Naive thymus-derived CD8-positive, alpha-beta T cell (primary cell): ENCODE results near the gene BRD8. TPM values are rescaled to one million over a fixed set of nuclear protein-coding genes. Genes with fewer than 3 reads are reported as not detected.
"Not testable (repeated sequence)": the region's sequence is repeated elsewhere in the genome, so short reads cannot be mapped to it uniquely, and the experiment has no call there.

Experiments used
- ATAC-seq, 2 donors: fragments of 150-1000 bp; cut with Tn5 transposase in 1 of 2; sonication (Bioruptor Pico), chemical (Tn5 transposase) in 1 of 2; 1 replicate in 1 of 2; 2 replicates in 1 of 2; pipeline ENCODE4 v1.10.0; 2021; ENCODE audit warnings: mild to moderate bottlenecking in 2 of 2, moderate library complexity in 2 of 2
- POLR2A ChIA-PET: fragments of 350-600 bp; sonication (Branson Sonifier 250); formaldehyde crosslinking; loops from one replicate; lab custom pipeline; 2021; ENCODE audit warnings: antibody characterized with exemption; lab: Charles Lee
- DNase-seq, 10 donors: peaks; one replicate each; pipeline versions ENCODE4 v3.0.0 to v3.0.0-alpha.2; 2020 to 2022
- H3K27ac Mint-ChIP-seq, 10 donors: one replicate each; pipeline ENCODE4 v1.8.0; 2020 to 2022; ENCODE audit warnings: mild to moderate bottlenecking in 10 of 10, mixed read lengths in 10 of 10, moderate library complexity in 4 of 10, inconsistent platforms in 1 of 10
- H3K27me3 Mint-ChIP-seq, 5 donors: one replicate each; pipeline ENCODE4 v1.8.0; 2021 to 2022; ENCODE audit warnings: mixed read lengths in 5 of 5
- H3K36me3 Mint-ChIP-seq, 3 donors: one replicate each; pipeline ENCODE4 v1.8.0; 2020 to 2022; ENCODE audit warnings: mixed read lengths in 3 of 3, mild to moderate bottlenecking in 2 of 3, inconsistent platforms in 1 of 3
- H3K4me1 Mint-ChIP-seq, 4 donors: one replicate each; pipeline ENCODE4 v1.8.0; 2021 to 2022; ENCODE audit warnings: mixed read lengths in 4 of 4
- H3K4me3 Mint-ChIP-seq, 10 donors: one replicate each; pipeline ENCODE4 v1.8.0; 2020 to 2022; ENCODE audit warnings: mild to moderate bottlenecking in 10 of 10, mixed read lengths in 10 of 10, moderate library complexity in 6 of 10, inconsistent platforms in 1 of 10
- H3K9me3 Mint-ChIP-seq, 9 donors: one replicate each; pipeline ENCODE4 v1.8.0; 2020 to 2022; ENCODE audit warnings: mixed read lengths in 9 of 9, mild to moderate bottlenecking in 3 of 9, inconsistent platforms in 1 of 9, moderate library complexity in 1 of 9
- polyA plus RNA-seq, 3 donors: library from polyadenylated mRNA; unstranded; fragments of 300-500 nt; fragmentation: Illumina TruSeq; gene quantifications; one replicate each; pipeline ENCODE4 v1.2.3, GENCODE V29; 2021
- total RNA-seq, 8 experiments: library from RNA in 2 of 8; stranded (reverse) in 2 of 8; gene quantifications; one replicate each; pipeline ENCODE4 v1.2.3 and lab custom pipeline; 2021 to 2026

The BRD8 gene
- total RNA-seq: 10 to 100 TPM; 76.1 to 77.4 TPM
- 10 to 100 TPM; 24.0 to 37.7 (median 31.8) TPM for polyA plus RNA-seq
- total RNA-seq (lab: John Stamatoyannopoulos, UW): 43.8 to 101 (median 67.3) reads per million in 6 experiments

- Mint-ChIP-seq H3K4me1 (peaks cover 0 to 13% (median 6%) of the 10 kb centered on the region in 4 donors), H3K27ac (peak within 1 kb of the TSS in 3 of 10 donors; percentile 5 to 81 (median 9)), H3K4me3 (peak within 1 kb of the TSS in 5 of 10 donors; percentile 6 to 67 (median 42)), H3K36me3 (peaks cover 0 to 23% (median 4%) of the 10 kb centered on the region in 3 donors), H3K27me3 (no peaks in the 10 kb centered on the region), H3K9me3 (no peaks in the 10 kb centered on the region)
- DNase-seq (peak; percentile 76 to 95 (median 86)), ATAC-seq (peak; percentile 84 to 91)
- POLR2A ChIA-PET: interaction anchor here (0.6 to 2.4 kb wide), 9 partner anchors 11 to 397 kb away, joined by 3 to 18 read pairs (median 4); partner anchors contain the start of genes CDC23, ETF1, FAM53C and HSPA9
Observed at GRCh38 chr5:138178516-138179276, at the start of gene BRD8, which contains the start of gene KIF20A. BRD8 (minus strand) TSS chr5:138178630; CDS start chr5:138178614, 16 bp downstream. KIF20A (plus strand) TSS chr5:138179112; CDS start chr5:138179681, 569 bp downstream.

GRCh38 chr5:138226910-138227309, 48.5 kb upstream of the BRD8 start:
- H3K36me3 Mint-ChIP-seq: peaks cover 0 to 6% (median 3%) of the 10 kb centered on the region in 3 donors
- no peak for ATAC-seq
- POLR2A ChIA-PET: no interaction called here
- peaks cover 0 to 20% (median 8%) of the 10 kb centered on the region in 5 donors for H3K27me3 Mint-ChIP-seq
- H3K4me1 Mint-ChIP-seq: peaks cover 0 to 6% (median 4%) of the 10 kb centered on the region in 4 donors
- H3K4me3 Mint-ChIP-seq: no peak overlapping the region
- peaks cover 0 to 16% (median 6%) of the 10 kb centered on the region in 9 donors for H3K9me3 Mint-ChIP-seq
- no peak for DNase-seq
- peak overlapping the region in 1 of 10 donors; percentile 28 for H3K27ac Mint-ChIP-seq

- Mint-ChIP-seq H3K36me3 (peaks cover 0 to 6% (median 3%) of the 10 kb centered on the region in 3 donors), H3K4me1 (peaks cover 0 to 6% (median 4%) of the 10 kb centered on the region in 4 donors), H3K27me3 (peaks cover 0 to 22% (median 5%) of the 10 kb centered on the region in 5 donors), H3K27ac (no peak overlapping the region), H3K9me3 (peaks cover 0 to 16% (median 6%) of the 10 kb centered on the region in 9 donors), H3K4me3 (no peak overlapping the region)
- DNase-seq (no peak), ATAC-seq (no peak)
- POLR2A ChIA-PET: no interaction called here
Observed at GRCh38 chr5:138224712-138225111, 46.3 kb upstream of the BRD8 start.

- DNase-seq (no peak), ATAC-seq (no peak)
- peaks cover 0 to 16% (median 6%) of the 10 kb centered on the region in 9 donors for H3K9me3 Mint-ChIP-seq
- no peak overlapping the region for H3K4me3 Mint-ChIP-seq
- peaks cover 4 to 29% (median 9%) of the 10 kb centered on the region in 5 donors for H3K27me3 Mint-ChIP-seq
- H3K4me1 Mint-ChIP-seq: peaks cover 0 to 6% (median 4%) of the 10 kb centered on the region in 4 donors
- H3K27ac Mint-ChIP-seq: no peak overlapping the region
- POLR2A ChIA-PET: no interaction called here
- H3K36me3 Mint-ChIP-seq: peaks cover 0 to 6% (median 3%) of the 10 kb centered on the region in 3 donors
Observed at GRCh38 chr5:138223532-138223931, 45.1 kb upstream of the BRD8 start.

GRCh38 chr5:138216799-138217198, 38.4 kb upstream of the BRD8 start:
- no peaks in the 10 kb centered on the region for H3K9me3 Mint-ChIP-seq
- POLR2A ChIA-PET: no interaction called here
- H3K36me3 Mint-ChIP-seq: no peaks in the 10 kb centered on the region
- DNase-seq: no peak
- H3K27me3 Mint-ChIP-seq: peaks cover 4 to 21% (median 7%) of the 10 kb centered on the region in 5 donors
- no peak overlapping the region for H3K27ac Mint-ChIP-seq
- no peak for ATAC-seq
- no peak overlapping the region for H3K4me3 Mint-ChIP-seq
- H3K4me1 Mint-ChIP-seq: peaks cover 9 to 17% (median 16%) of the 10 kb centered on the region in 4 donors

- peak within 1 kb of the TSS; percentile 94 to 99 (median 98) for H3K27ac Mint-ChIP-seq
- peak; percentile 97 to 99 for ATAC-seq
- POLR2A ChIA-PET: interaction anchor here (0.6 to 3.4 kb wide), 7 partner anchors 20 to 140 kb away, joined by 3 to 18 read pairs (median 4); partner anchors contain the start of genes BRD8, FAM53C and KIF20A
- peak within 1 kb of the TSS; percentile 95 to 100 (median 98) for H3K4me3 Mint-ChIP-seq
- H3K4me1 Mint-ChIP-seq: peaks cover 12 to 28% (median 26%) of the 10 kb centered on the region in 4 donors
- no peaks in the 10 kb centered on the region for H3K9me3 Mint-ChIP-seq
- peak; percentile 74 to 96 (median 92) for DNase-seq
- peaks cover 0 to 10% (median under 1%) of the 10 kb centered on the region in 3 donors for H3K36me3 Mint-ChIP-seq
- peaks cover 0 to 2% (median 0%) of the 10 kb centered on the region in 5 donors for H3K27me3 Mint-ChIP-seq
Observed at GRCh38 chr5:138213161-138214029, 35.0 kb upstream of the BRD8 start, which contains the start of gene CDC23. CDC23 (minus strand) TSS chr5:138213323; CDS start chr5:138213312, 11 bp downstream.

GRCh38 chr5:138212828-138213160, 34.4 kb upstream of the BRD8 start:
- Mint-ChIP-seq H3K27ac (peak overlapping the region; percentile 94 to 99 (median 98)), H3K4me3 (peak overlapping the region; percentile 95 to 100 (median 98)), H3K36me3 (peaks cover 0 to 16% (median 4%) of the 10 kb centered on the region in 3 donors), H3K9me3 (no peaks in the 10 kb centered on the region), H3K27me3 (peaks cover 0 to 2% (median 0%) of the 10 kb centered on the region in 5 donors), H3K4me1 (peaks cover 15 to 34% (median 30%) of the 10 kb centered on the region in 4 donors)
- POLR2A ChIA-PET: interaction anchor here (1.3 to 3.4 kb wide), 6 partner anchors 20 to 141 kb away, joined by 3 to 18 read pairs (median 6); partner anchors contain the start of genes BRD8, FAM53C and KIF20A
- peak; percentile 30 to 35 for ATAC-seq
- DNase-seq: peak in 1 of 10 donors; percentile 2

- peaks cover 0 to 29% (median 4%) of the 10 kb centered on the region in 3 donors for H3K36me3 Mint-ChIP-seq
- H3K27ac Mint-ChIP-seq: peak overlapping the region in 2 of 10 donors; percentile 42 to 52
- H3K27me3 Mint-ChIP-seq: no peaks in the 10 kb centered on the region
- H3K9me3 Mint-ChIP-seq: no peaks in the 10 kb centered on the region
- H3K4me1 Mint-ChIP-seq: peaks cover 15 to 34% (median 30%) of the 10 kb centered on the region in 4 donors
- ATAC-seq: no peak
- H3K4me3 Mint-ChIP-seq: peak overlapping the region in 8 of 10 donors; percentile 23 to 97 (median 64)
- no peak for DNase-seq
- POLR2A ChIA-PET: interaction anchor here (0.5 to 0.7 kb wide), 4 partner anchors 141 to 1368 kb away, joined by 3 to 4 read pairs (median 3); partner anchors contain the start of gene KDM3B
Observed at GRCh38 chr5:138210985-138211384, 32.6 kb upstream of the BRD8 start.

GRCh38 chr5:138193859-138194258, 15.4 kb upstream of the BRD8 start:
- H3K4me3 Mint-ChIP-seq, DNase-seq, H3K27ac Mint-ChIP-seq, ATAC-seq, H3K4me1 Mint-ChIP-seq, POLR2A ChIA-PET, H3K27me3 Mint-ChIP-seq, H3K9me3 Mint-ChIP-seq: not testable (repeated sequence)
- H3K36me3 Mint-ChIP-seq: peaks cover 4 to 80% (median 8%) of the 10 kb centered on the region in 3 donors

GRCh38 chr5:138192826-138193225, 14.4 kb upstream of the BRD8 start:
- ATAC-seq (no peak), DNase-seq (no peak)
- H3K27me3 Mint-ChIP-seq: no peaks in the 10 kb centered on the region
- peak overlapping the region in 1 of 10 donors; percentile 34 for H3K27ac Mint-ChIP-seq
- POLR2A ChIA-PET: interaction anchor here (1.2 kb wide), 1 partner anchor 20 kb away, joined by 4 read pairs; the partner anchor contains the start of gene CDC23
- H3K4me1 Mint-ChIP-seq: peaks cover 0 to 4% (median 0%) of the 10 kb centered on the region in 4 donors
- H3K36me3 Mint-ChIP-seq: peaks cover 6 to 81% (median 8%) of the 10 kb centered on the region in 3 donors
- no peaks in the 10 kb centered on the region for H3K9me3 Mint-ChIP-seq
- H3K4me3 Mint-ChIP-seq: no peak overlapping the region

- no peak for ATAC-seq
- no peak overlapping the region for H3K4me3 Mint-ChIP-seq
- no peak for DNase-seq
- no peaks in the 10 kb centered on the region for H3K9me3 Mint-ChIP-seq
- H3K4me1 Mint-ChIP-seq: peaks cover 0 to 2% (median 0%) of the 10 kb centered on the region in 4 donors
- POLR2A ChIA-PET: no interaction called here
- peak overlapping the region in 1 of 10 donors; percentile 52 for H3K27ac Mint-ChIP-seq
- peaks cover 5 to 77% (median 9%) of the 10 kb centered on the region in 3 donors for H3K36me3 Mint-ChIP-seq
- no peaks in the 10 kb centered on the region for H3K27me3 Mint-ChIP-seq
Observed at GRCh38 chr5:138188626-138189025, 10.2 kb upstream of the BRD8 start.
